ENCODE measurements around the gene GRID1.
"Not testable (repeated sequence)": the region's sequence is repeated elsewhere in the genome, so short reads cannot be mapped to it uniquely, and the experiment has no call there.

Gene GRID1

DNA sequence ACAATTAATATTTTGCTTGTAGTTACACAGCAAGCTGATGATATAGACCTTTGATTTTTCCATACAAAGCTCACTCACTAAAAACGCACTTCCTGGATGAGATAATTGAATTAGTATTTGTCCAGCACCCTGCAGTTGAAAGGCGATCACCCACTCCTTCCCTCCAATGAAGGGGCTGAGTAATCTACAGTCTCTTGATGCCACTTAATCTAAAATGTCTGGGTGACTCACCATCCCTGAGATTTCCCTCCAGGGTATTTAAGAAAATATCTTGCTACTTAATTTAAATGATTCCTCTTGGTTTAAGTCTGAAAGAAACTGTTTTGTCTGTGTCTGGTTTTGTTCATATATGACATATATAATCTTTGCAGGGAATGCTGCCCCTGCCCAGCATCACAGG lies 515.3 kb downstream of the GRID1 start:
- TF ChIP-seq, protein P1, sequence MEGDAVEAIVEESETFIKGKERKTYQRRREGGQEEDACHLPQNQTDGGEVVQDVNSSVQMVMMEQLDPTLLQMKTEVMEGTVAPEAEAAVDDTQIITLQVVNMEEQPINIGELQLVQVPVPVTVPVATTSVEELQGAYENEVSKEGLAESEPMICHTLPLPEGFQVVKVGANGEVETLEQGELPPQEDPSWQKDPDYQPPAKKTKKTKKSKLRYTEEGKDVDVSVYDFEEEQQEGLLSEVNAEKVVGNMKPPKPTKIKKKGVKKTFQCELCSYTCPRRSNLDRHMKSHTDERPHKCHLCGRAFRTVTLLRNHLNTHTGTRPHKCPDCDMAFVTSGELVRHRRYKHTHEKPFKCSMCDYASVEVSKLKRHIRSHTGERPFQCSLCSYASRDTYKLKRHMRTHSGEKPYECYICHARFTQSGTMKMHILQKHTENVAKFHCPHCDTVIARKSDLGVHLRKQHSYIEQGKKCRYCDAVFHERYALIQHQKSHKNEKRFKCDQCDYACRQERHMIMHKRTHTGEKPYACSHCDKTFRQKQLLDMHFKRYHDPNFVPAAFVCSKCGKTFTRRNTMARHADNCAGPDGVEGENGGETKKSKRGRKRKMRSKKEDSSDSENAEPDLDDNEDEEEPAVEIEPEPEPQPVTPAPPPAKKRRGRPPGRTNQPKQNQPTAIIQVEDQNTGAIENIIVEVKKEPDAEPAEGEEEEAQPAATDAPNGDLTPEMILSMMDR (IDR thresholded peaks at IDR 0.05; ENCODE audit: low read depth, low read length) = no peak

DNA sequence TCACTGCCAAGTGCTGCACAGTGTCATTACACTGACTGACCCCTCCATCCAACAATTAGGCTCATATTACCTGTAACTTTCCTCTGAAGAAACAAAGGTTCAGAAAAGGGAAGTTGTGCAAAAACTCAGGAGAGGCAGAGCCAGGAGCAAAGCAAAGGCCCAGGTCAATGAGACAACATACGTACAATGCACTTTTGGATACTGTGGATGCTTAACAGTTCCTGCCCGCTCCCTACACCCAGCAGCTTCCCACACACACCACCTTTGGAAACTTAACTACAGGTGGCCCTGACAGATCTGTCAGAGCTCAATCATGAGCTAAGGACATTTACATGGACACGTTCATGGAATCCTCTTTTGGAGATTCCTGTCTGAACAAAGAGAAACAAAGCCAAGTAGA lies 515.9 kb downstream of the GRID1 start:
- DNase-seq (ENCODE audit: low read depth in 2 of 2) = no peak
- no peak overlapping the region for H3K4me3 ChIP-seq (replicated peaks in 1 of 2; ENCODE audit: low read depth in 2 of 2, low read length in 2 of 2)
- TF ChIP-seq, protein P1 (IDR thresholded peaks at IDR 0.05; ENCODE audit: low read depth, low read length) = no peak

More for the DNA sequence above, 515.3 kb downstream of the GRID1 start:
- peak; percentile 14 to 20 for DNase-seq (ENCODE audit: low read depth in 2 of 2)
- H3K4me3 ChIP-seq (replicated peaks in 1 of 2; ENCODE audit: low read depth in 2 of 2, low read length in 2 of 2) = no peak overlapping the region

DNA sequence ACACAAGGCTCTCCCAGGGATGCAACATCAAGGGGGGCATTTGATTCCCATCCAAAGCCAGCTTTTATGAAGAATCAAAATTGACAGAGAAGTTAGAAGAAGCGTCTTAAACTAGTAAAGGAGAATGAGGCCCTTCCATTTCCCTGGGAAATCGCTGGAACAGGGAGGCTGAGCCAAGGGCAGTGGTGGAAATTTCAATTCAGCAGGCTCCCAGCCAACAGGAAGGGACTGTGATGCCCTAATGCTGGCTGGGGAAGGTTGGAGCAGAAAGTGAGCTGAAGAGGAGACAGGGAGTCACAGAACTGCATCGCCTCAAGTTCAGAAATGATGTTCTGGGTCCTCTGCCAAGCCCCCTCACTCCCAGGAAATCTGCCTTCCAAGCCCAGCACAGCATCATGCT lies 517.3 kb downstream of the GRID1 start:
- no peak for DNase-seq (ENCODE audit: low read depth in 2 of 2)
- TF ChIP-seq, protein P1 (IDR thresholded peaks at IDR 0.05; ENCODE audit: low read depth, low read length) = no peak
- H3K4me3 ChIP-seq (replicated peaks in 1 of 2; ENCODE audit: low read depth in 2 of 2, low read length in 2 of 2) = no peak overlapping the region

DNA sequence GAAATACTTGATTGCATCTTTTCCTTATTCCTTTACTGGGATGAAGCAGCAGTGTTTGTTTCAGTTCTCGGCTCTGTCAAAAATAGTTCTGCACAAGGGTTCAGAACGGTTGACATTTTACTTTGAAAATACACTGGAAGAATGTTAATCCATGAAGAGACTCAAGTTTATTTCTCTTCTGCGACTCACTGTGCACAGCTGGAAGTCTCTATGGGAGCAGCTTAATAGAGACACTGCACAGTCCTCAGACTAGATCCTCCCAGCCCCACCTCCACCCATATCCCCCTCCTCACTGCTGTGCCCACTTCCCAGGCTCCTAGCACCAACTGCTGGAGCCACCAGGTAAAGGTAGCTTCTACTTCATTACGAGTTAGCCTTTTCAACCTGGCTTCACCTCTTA lies 517.8 kb downstream of the GRID1 start:
- no peak for DNase-seq (ENCODE audit: low read depth in 2 of 2)
- TF ChIP-seq, protein P1 (IDR thresholded peaks at IDR 0.05; ENCODE audit: low read depth, low read length) = no peak
- no peak overlapping the region for H3K4me3 ChIP-seq (replicated peaks in 1 of 2; ENCODE audit: low read depth in 2 of 2, low read length in 2 of 2)

DNA sequence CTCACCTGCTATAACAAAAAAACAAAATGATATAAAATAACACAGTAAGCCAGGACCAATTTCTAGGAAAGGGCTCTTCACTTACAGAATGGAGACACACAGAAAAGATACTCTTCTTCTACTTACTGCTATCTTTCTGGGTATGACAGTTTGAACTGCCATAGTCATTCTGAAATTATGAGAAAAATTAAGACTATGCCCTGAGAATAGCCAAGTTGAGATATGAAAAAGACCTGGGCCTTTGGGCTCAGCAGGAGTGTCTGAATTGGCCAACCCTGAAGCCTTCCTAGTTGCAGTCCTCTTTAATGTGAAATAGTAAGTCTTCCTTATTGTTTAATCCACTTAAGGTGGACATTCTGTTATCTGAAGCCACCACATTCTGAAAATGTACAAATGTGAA lies 519.5 kb downstream of the GRID1 start:
- DNase-seq (ENCODE audit: low read depth in 2 of 2) = no peak
- H3K4me3 ChIP-seq (replicated peaks in 1 of 2; ENCODE audit: low read depth in 2 of 2, low read length in 2 of 2) = no peak overlapping the region
- TF ChIP-seq, protein P1 (IDR thresholded peaks at IDR 0.05; ENCODE audit: low read depth, low read length) = no peak

DNA sequence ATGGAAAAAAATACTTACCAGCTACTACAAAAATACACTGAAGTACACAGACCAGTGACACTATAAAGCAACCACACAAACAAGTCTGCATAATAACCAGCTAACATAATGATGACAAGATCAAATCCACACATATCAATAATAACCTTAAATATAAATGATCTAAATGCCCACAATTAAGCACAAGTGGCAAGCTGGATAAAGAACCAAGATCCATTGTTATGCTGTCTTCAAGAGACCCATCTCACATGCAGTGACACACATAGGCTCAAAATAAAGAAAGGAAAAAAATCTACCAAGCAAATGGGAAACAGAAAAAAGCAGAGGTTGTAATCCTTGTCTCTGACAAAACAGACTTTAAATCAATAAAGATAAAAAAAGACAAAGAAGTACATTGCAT lies 527.9 kb downstream of the GRID1 start:
- not testable (repeated sequence) for DNase-seq (ENCODE audit: low read depth in 2 of 2); H3K4me3 ChIP-seq (replicated peaks in 1 of 2; ENCODE audit: low read depth in 2 of 2, low read length in 2 of 2)

DNA sequence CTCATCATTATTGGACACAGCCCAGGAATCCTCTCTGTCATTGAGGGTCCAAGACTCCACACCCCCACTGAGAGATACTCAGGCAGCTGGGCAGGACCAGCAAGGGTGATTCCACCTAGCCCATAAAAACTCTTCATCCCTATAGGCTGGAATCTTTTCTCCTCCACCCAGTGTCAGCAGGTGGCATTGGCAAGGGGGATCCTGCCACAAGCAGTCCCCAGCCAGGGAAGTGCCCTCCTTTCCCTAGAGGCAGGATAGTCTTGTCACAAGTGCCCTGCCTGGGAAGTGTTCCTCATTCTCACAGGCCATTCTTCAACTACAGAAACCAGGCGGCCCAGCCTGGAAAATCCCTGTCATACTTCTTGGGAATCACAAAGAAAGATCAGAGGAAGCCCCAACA lies 533.6 kb downstream of the GRID1 start:
- H3K4me3 ChIP-seq (replicated peaks in 1 of 2; ENCODE audit: low read depth in 2 of 2, low read length in 2 of 2) = no peak overlapping the region
- TF ChIP-seq, protein P1 (IDR thresholded peaks at IDR 0.05; ENCODE audit: low read depth, low read length) = no peak
- no peak for DNase-seq (ENCODE audit: low read depth in 2 of 2)
